NCI-H1105 (cell line): ENCODE measurements around the gene ITSN1.
"Not testable (repeated sequence)": the region's sequence is repeated elsewhere in the genome, so short reads cannot be mapped to it uniquely, and the experiment has no call there.

Source experiments
- DNase-seq: peaks from one replicate; lab custom pipeline; 2025; lab: John Stamatoyannopoulos, UW

ITSN1 gene

GRCh38 chr21:33769057-33769456, 126.8 kb downstream of the ITSN1 start:
- no peak for DNase-seq

- no peak for DNase-seq
Observed at GRCh38 chr21:33770542-33770941, 128.2 kb downstream of the ITSN1 start.

- DNase-seq = no peak
Observed at GRCh38 chr21:33771976-33772375, 129.7 kb downstream of the ITSN1 start.

DNA sequence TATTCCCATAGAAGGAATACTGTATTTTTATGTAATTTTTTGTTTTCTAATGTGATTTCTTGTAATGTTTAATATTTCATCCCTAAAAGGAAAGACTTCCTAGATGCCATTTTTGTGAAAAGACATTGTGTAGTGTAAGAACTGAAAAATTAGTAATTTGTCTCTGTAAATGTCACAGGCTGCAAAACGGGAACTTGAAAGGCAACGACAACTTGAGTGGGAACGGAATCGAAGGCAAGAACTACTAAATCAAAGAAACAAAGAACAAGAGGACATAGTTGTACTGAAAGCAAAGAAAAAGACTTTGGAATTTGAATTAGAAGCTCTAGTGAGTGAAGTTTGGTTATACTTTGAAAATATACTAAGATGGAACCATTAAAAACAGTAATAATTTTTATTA, 132.2 kb downstream of the ITSN1 start:
- no peak for DNase-seq

- DNase-seq = no peak
Observed at GRCh38 chr21:33775100-33775828, 133.0 kb downstream of the ITSN1 start.

DNA sequence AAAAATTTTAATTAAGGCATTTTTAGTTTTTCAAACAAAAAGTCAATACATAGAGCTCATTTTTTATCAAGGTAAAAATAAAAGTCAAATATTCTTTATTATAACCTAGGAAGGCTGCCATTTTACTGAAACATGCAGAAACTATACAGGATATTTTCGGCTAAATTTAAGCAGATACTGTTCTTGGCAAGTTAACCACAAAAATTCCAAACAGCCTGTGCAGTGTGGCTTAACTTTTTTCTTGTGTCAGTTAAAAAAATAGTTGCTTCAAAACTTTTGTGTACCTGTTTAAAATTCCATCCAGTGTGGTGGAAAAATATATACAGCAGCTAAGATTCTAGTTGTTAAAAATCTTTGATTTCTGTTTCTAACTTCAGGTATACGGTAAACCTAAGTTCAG, 138.3 kb downstream of the ITSN1 start:
- no peak for DNase-seq

GRCh38 chr21:33781121-33781520, 138.8 kb downstream of the ITSN1 start:
- no peak for DNase-seq

- no peak for DNase-seq
Observed at GRCh38 chr21:33783187-33783979, 141.1 kb downstream of the ITSN1 start.

DNA sequence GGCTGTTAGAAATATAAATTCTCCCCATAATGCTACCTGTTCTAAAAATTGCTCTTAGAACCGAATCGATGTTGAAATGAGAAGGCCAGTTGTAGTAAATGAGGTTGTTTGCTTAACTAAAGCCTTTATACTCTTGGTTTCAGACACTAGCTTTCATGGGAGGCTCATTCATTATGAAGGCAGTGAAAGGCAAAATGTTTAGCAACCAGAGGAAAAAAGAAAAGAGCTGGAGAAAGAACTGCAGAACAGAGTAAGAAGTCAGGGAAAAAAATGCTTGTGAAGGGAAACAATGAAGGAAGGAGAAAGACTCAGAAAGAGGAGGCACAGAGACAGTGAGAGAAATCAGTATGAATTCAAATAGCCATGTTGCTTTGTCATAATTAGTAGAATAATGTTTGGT, 145.1 kb downstream of the ITSN1 start:
- DNase-seq = no peak

- DNase-seq = not testable (repeated sequence)
Observed at GRCh38 chr21:33788438-33788837, 146.1 kb downstream of the ITSN1 start.

GRCh38 chr21:33789697-33790096, 147.4 kb downstream of the ITSN1 start:
- DNase-seq = no peak

GRCh38 chr21:33791073-33791472, 148.8 kb downstream of the ITSN1 start:
- DNase-seq = no peak

DNA sequence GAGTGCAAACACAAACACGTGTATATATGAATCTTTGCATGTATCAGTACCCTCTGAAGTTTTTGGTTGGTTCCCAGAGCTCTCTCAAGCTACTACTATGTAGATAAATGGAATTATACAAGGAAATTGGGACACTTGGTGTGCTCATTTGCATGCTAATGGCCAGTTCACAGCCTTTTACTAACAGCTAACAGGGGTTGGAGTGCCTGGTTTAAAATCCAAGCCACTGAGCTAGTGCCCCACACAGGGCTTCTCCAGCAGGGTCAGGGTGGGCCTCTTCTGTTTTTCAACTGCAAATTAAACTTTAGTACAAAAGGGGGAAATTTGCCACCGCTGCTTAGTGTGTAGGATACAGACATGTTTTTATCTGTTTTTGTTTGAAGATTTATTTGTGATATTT, 152.3 kb downstream of the ITSN1 start:
- DNase-seq = no peak

GRCh38 chr21:33797565-33797964, 155.3 kb downstream of the ITSN1 start:
- DNase-seq = no peak

GRCh38 chr21:33799378-33800090, 157.2 kb downstream of the ITSN1 start:
- DNase-seq = no peak

- no peak for DNase-seq
Observed at GRCh38 chr21:33800753-33801423, 158.6 kb downstream of the ITSN1 start.

GRCh38 chr21:33801424-33802405, 159.4 kb downstream of the ITSN1 start:
- peak; percentile 82 for DNase-seq

DNA sequence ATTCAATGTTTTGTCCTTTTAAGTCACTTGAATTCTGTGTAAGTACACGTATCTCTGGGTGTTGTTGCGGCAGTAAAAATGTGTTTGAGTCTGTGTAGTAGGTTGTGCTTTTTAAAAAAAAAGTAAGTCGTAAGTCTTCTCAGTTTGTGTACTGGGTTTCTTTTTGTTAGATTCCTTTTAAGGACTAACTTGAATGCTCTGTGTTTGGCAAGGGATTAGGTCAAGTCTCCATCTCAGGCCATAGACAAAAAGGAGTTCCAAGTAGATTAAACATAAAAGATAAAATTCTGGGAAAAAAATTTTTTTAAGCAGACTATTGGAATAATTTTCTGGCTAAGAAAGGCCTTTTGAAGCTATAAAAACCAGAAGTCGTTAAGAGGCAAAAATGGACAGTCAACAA, 160.2 kb downstream of the ITSN1 start:
- no peak for DNase-seq

GRCh38 chr21:33808715-33809367, 166.5 kb downstream of the ITSN1 start:
- no peak for DNase-seq

- DNase-seq = no peak
Observed at GRCh38 chr21:33810766-33811165, 168.5 kb downstream of the ITSN1 start.
